HCT116 (cell line): Measurements from ENCODE around the gene KRT86. TPM values are rescaled to one million over a fixed set of nuclear protein-coding genes. Genes with fewer than 3 reads are reported as not detected.
"Not testable (repeated sequence)": the region's sequence is repeated elsewhere in the genome, so short reads cannot be mapped to it uniquely, and the experiment has no call there.

Experiments used
- ATAC-seq: fragments of 200-7000 bp; cut with Tn5 transposase; 2 replicates; pipeline ENCODE4 v1.9.1; 2020; ENCODE audit warnings: mild to moderate bottlenecking, moderate library complexity
- BruUV-seq: library from RNA; stranded (reverse); fragments of 400-500 nt; replicated peaks from 2 replicates; lab custom pipeline; 2021; lab: Mats Ljungman, UMichigan
- CTCF ChIA-PET: fragments of 300-600 bp; sonication (Branson Sonifier 250); formaldehyde crosslinking; loops from one replicate; lab custom pipeline; 2021; ENCODE audit warnings: antibody characterized with exemption; lab: Charles Lee
- POLR2A ChIA-PET: fragments of 300-600, 350-600 bp; sonication (Branson Sonifier 250); formaldehyde crosslinking; loops from one replicate; lab custom pipeline; 2021; ENCODE audit warnings: antibody characterized with exemption; lab: Charles Lee
- RAD21 ChIA-PET, 2 experiments: fragments of 300-600 bp; sonication (Branson Sonifier 250); formaldehyde crosslinking; loops; one replicate each; lab custom pipeline; 2023; ENCODE audit warnings: low total read pairs in 2 of 2; ENCODE audit not compliant: uncharacterized antibody in 2 of 2, unreplicated experiment in 2 of 2, low non-redundant PET in 1 of 2; lab: Charles Lee
- DNase-seq: peaks from one replicate; pipeline ENCODE4 v3.0.0-alpha.2; 2010; ENCODE audit warnings: low read depth, low spot score
- H2AFZ ChIP-seq: fragments of 200-600 bp; shearing (Covaris generic), sonication (generic); 2 replicates; pipeline ENCODE4 v1.6.1; 2017; ENCODE audit warnings: low read depth, mixed run types, mixed read lengths, antibody characterized with exemption, low read length; ENCODE audit not compliant: poor library complexity, severe bottlenecking
- H3K27ac ChIP-seq: 2 replicates; pipeline ENCODE4 v1.5.1; 2012; ENCODE audit warnings: low read depth, low read length
- H3K27me3 ChIP-seq: fragments of 200-600 bp; sonication (generic); 2 replicates; pipeline ENCODE4 v1.6.1; 2016; ENCODE audit warnings: mixed run types, low read length, mixed read lengths; ENCODE audit not compliant: insufficient read depth
- H3K36me3 ChIP-seq, 2 experiments: fragments of 200-500 bp in 1 of 2; fragments of 200-600 bp in 1 of 2; sonication (Bioruptor generic) in 1 of 2; sonication (generic) in 1 of 2; 2 replicates each; pipeline versions ENCODE4 v1.5.1 to v1.6.1; 2014 to 2016; ENCODE audit warnings: low read length in 2 of 2, inconsistent platforms in 1 of 2, mixed read lengths in 1 of 2, mixed run types in 1 of 2; ENCODE audit not compliant: insufficient read depth in 2 of 2, control insufficient read depth in 1 of 2
- H3K4me1 ChIP-seq, 2 experiments: fragments of 200-600 bp in 1 of 2; sonication (generic) in 1 of 2; 2 replicates each; pipeline versions ENCODE4 v1.5.1 to v1.6.1; 2012 to 2017; ENCODE audit warnings: low read length in 2 of 2, inconsistent platforms in 1 of 2, mild to moderate bottlenecking in 1 of 2, mixed read lengths in 1 of 2, mixed run types in 1 of 2, moderate library complexity in 1 of 2; ENCODE audit not compliant: insufficient read depth in 2 of 2, control insufficient read depth in 1 of 2
- H3K4me2 ChIP-seq: fragments of 200-600 bp; sonication (generic); 2 replicates; pipeline ENCODE4 v1.6.1; 2017; ENCODE audit warnings: mixed run types, low read length, mixed read lengths
- H3K4me3 ChIP-seq, 2 experiments: fragments of 200-600 bp in 1 of 2; sonication (generic) in 1 of 2; replicated peaks in 1 of 2; 2 replicates each; pipeline ENCODE4 v1.5.1; 2011 to 2016; ENCODE audit warnings: low read length in 2 of 2, control low read depth in 1 of 2, low read depth in 1 of 2, mild to moderate bottlenecking in 1 of 2, mixed read lengths in 1 of 2, mixed run types in 1 of 2
- H3K79me2 ChIP-seq: fragments of 200-600 bp; sonication (generic); 2 replicates; pipeline ENCODE4 v1.6.1; 2017; ENCODE audit warnings: mild to moderate bottlenecking, mixed run types, low read length, moderate library complexity, mixed read lengths; ENCODE audit not compliant: insufficient read depth
- H3K9ac ChIP-seq: fragments of 200-600 bp; sonication (generic); 2 replicates; pipeline ENCODE4 v1.6.1; 2016; ENCODE audit warnings: low read length, mixed read lengths
- H3K9me2 ChIP-seq: fragments of 200-600 bp; sonication (generic), shearing (Covaris generic); 2 replicates; pipeline ENCODE4 v1.6.1; 2017; ENCODE audit warnings: mixed run types, mild to moderate bottlenecking, moderate library complexity; ENCODE audit not compliant: insufficient read depth
- H3K9me3 ChIP-seq, 2 experiments: fragments of 200-500 bp in 1 of 2; fragments of 200-600 bp in 1 of 2; sonication (Bioruptor generic) in 1 of 2; sonication (generic) in 1 of 2; 2 replicates each; pipeline ENCODE4 v1.6.1; 2014 to 2017; ENCODE audit warnings: low read length in 2 of 2, mixed read lengths in 2 of 2, inconsistent platforms in 1 of 2, low read depth in 1 of 2, mild to moderate bottlenecking in 1 of 2, mixed run types in 1 of 2, moderate library complexity in 1 of 2; ENCODE audit not compliant: control insufficient read depth in 1 of 2, insufficient read depth in 1 of 2
- H4K20me1 ChIP-seq: fragments of 200-600 bp; sonication (generic), shearing (Covaris generic); 2 replicates; pipeline ENCODE4 v1.6.1; 2017; ENCODE audit warnings: mixed run types, mild to moderate bottlenecking, moderate library complexity; ENCODE audit not compliant: insufficient read depth
- intact Hi-C: fragments of 100-400 bp; cut with micrococcal nuclease; formaldehyde crosslinking; loops from 2 replicates; pipeline ENCODE4 v1.10.0; 2022
- total RNA-seq: library from RNA; stranded (reverse); gene quantifications from one replicate; pipeline ENCODE4 v1.2.1, GENCODE V29; 2021; ENCODE audit not compliant: unreplicated experiment

The KRT86 gene
- total RNA-seq, 1 experiment from 2014 or later, result 1.5 TPM

DNA sequence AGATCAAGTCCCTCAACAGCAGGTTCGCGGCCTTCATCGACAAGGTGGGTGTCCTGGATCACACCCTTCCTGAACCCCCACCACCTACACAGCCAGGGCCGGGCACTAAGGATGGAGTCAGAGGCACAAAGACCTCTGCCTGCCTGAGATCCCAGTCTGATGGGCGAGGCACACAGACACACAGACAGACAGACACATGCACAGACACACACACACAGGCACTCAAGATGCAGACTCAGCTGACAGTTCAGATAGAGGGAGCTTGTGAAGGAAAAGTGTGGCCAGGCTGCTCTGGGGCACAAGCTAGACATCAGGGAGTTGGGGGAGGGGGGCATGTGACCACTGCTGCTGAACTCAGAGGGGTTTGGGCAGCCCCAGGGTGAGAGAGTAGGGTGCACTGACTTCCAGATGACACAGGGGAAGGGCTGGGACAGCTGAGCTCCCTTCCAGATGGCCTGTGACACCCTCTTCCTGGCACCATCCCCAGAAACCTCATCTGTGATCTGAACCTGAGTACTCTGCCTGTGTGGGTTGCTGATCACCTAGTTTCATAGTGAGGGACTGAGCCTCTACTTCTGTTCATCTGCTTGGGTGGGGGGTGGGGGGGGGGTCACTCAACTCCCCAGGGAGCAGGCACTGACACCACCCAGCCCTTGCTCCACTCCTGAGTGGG lies 27.9 kb downstream of the KRT86 start:
- H3K4me1 ChIP-seq, result peaks cover 0 to 14% of the 10 kb centered on the region in 2 experiments; a peak in 2 of 4 replicates
- H3K27me3 ChIP-seq, H4K20me1 ChIP-seq, H3K27ac ChIP-seq, H3K36me3 ChIP-seq, intact Hi-C loops, CTCF ChIA-PET, H3K9me2 ChIP-seq, H3K9ac ChIP-seq, POLR2A ChIA-PET, H3K4me3 ChIP-seq, DNase-seq, H3K9me3 ChIP-seq, H3K4me2 ChIP-seq, H2AFZ ChIP-seq, H3K79me2 ChIP-seq, RAD21 ChIA-PET, ATAC-seq, BruUV-seq: not testable (repeated sequence)

DNA sequence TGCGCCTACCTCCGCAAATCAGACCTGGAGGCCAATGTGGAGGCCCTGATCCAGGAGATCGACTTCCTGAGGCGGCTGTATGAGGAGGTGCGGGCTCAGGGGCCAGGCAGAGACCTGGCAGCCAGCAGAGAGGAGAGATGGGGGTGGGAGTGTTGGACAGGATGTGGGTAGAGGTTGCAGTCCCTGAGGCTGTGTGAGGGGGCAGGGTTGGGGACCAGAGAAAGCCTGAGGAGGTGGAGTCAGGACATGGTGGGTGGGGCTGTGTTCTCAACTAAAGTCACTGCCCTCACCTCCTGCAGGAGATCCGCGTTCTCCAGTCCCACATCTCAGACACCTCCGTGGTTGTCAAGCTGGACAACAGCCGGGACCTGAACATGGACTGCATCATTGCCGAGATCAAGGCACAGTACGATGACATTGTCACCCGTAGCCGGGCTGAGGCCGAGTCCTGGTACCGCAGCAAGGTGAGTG lies 30.5 kb downstream of the KRT86 start:
- H3K27ac ChIP-seq, H3K79me2 ChIP-seq, H3K36me3 ChIP-seq, BruUV-seq, H3K9ac ChIP-seq, intact Hi-C loops, H3K9me2 ChIP-seq, H3K9me3 ChIP-seq, H3K27me3 ChIP-seq, ATAC-seq, CTCF ChIA-PET, H3K4me2 ChIP-seq, H3K4me3 ChIP-seq, POLR2A ChIA-PET, H4K20me1 ChIP-seq, DNase-seq, H2AFZ ChIP-seq: not testable (repeated sequence)
- RAD21 ChIA-PET, result interaction anchor here in 1 of 2 experiments (0.6 kb wide), 1 partner anchor 60 kb away, joined by 4 read pairs; no protein-coding TSS in a partner anchor
- peaks cover 10 to 36% of the 10 kb centered on the region in 2 experiments for H3K4me1 ChIP-seq
